Stomach (tissue), 9 donors: ENCODE measurements around the gene PLCL2. TPM values are rescaled to one million over a fixed set of nuclear protein-coding genes. Genes with fewer than 3 reads are reported as not detected.

Experiments used
- DNase-seq, 2 donors: peaks; one replicate each; pipeline versions ENCODE4 v3.0.0 to v3.0.0-alpha.2; 2013 to 2019
- H3K27ac ChIP-seq, 5 donors: fragments of 200-600 bp in 4 of 5; sonication (generic) in 4 of 5; one replicate each; pipeline ENCODE4 v1.5.1; 2013 to 2019; ENCODE audit warnings: mild to moderate bottlenecking in 1 of 5, moderate library complexity in 1 of 5
- H3K27me3 ChIP-seq, 3 donors: fragments of 200-600 bp; sonication (generic); one replicate each; pipeline ENCODE4 v1.5.1; 2017 to 2019; ENCODE audit warnings: mixed run types in 1 of 3
- H3K36me3 ChIP-seq, 4 donors: fragments of 200-600 bp; sonication (generic); 1 replicate in 3 of 4; 2 replicates in 1 of 4; pipeline ENCODE4 v1.5.1; 2016 to 2019
- H3K4me1 ChIP-seq, 4 donors: fragments of 200-600 bp; sonication (generic); one replicate each; pipeline ENCODE4 v1.5.1; 2016 to 2019
- H3K4me3 ChIP-seq, 4 donors: fragments of 200-600 bp; sonication (generic) in 3 of 4; one replicate each; pipeline ENCODE4 v1.5.1; 2016 to 2019; ENCODE audit warnings: mild to moderate bottlenecking in 1 of 4
- H3K9me3 ChIP-seq, 4 donors: fragments of 200-600 bp; sonication (generic); one replicate each; pipeline ENCODE4 v1.5.1; 2016 to 2019
- CTCF ChIP-seq, 7 experiments: fragments of 450-650 bp in 4 of 7; fragments of 200-600 bp in 3 of 7; sonication (generic) in 3 of 7; IDR thresholded peaks; one replicate each; pipeline ENCODE4 v1.5.1; 2016 to 2019; ENCODE audit warnings: antibody characterized with exemption in 7 of 7, control low read depth in 2 of 7, mild to moderate bottlenecking in 1 of 7
- EP300 ChIP-seq: sonication (generic); formaldehyde crosslinking; IDR thresholded peaks from one replicate; pipeline ENCODE4 v1.6.1; 2017; ENCODE audit warnings: antibody characterized with exemption
- POLR2A ChIP-seq, 4 donors: fragments of 450-650 bp; IDR thresholded peaks; one replicate each; pipeline ENCODE4 v1.6.1; 2016; ENCODE audit warnings: antibody characterized with exemption in 4 of 4, control low read depth in 2 of 4, mild to moderate bottlenecking in 1 of 4, moderate library complexity in 1 of 4
- POLR2AphosphoS5 ChIP-seq, 3 donors: sonication (generic); formaldehyde crosslinking; IDR thresholded peaks; one replicate each; pipeline ENCODE4 v1.6.1; 2016; ENCODE audit warnings: antibody characterized with exemption in 3 of 3
- WGBS, 5 donors: extraction: QIAGEN DNeasy Blood & Tissue Kit in 3 of 5; methylation state at CpG; one replicate each; pipeline versions ENCODE4 v1.1.5 to v1.1.7; 2013 to 2018; 5-methylcytosine and 5-hydroxymethylcytosine counted together
- intact Hi-C: fragments of 100-400 bp; cut with DNase I; formaldehyde crosslinking; loops from one replicate; pipeline ENCODE4 v1.15.1; 2023; ENCODE audit warnings: low total_unique reads
- polyA plus RNA-seq, 3 donors: library from polyadenylated mRNA; stranded (reverse); fragments of 200-250 nt; gene quantifications; one replicate each; pipeline ENCODE4 v1.2.3, GENCODE V29; 2013
- total RNA-seq, 5 donors: library from RNA; depleted of rRNA; stranded (reverse); fragments of >200 nt; gene quantifications; one replicate each; pipeline versions ENCODE4 v1.1.0 to v1.2.3, GENCODE V29; 2014 to 2016
- donor health status: healthy with polysubstance abuse.
- donor health status: Bipolar disorder and iron deficiency.
- donor health status: healthy.

The PLCL2 gene
- total and polyA plus RNA-seq, 8 donors = 1.0 to 34.9 (median 5.7) TPM

- H3K36me3 ChIP-seq = no peaks in the 10 kb centered on the region
- 21 to 38% (median 30%) methylated on average over 3 of the region's 3 CpGs for WGBS, 5 donors
- intact Hi-C loops = loop anchor here (10.0 kb wide), 1 partner anchor 146 kb away; no protein-coding TSS in a partner anchor
- TF ChIP-seq EP300 (no peak), POLR2A (IDR thresholded peaks at IDR 0.05) (no peak), POLR2AphosphoS5 (IDR thresholded peaks at IDR 0.05) (no peak), CTCF (IDR thresholded peaks at IDR 0.05) (no peak)
- H3K27me3 ChIP-seq = no peaks in the 10 kb centered on the region
- peak overlapping the region in 2 of 5 donors; percentile 7 to 43 for H3K27ac ChIP-seq
- H3K4me1 ChIP-seq = peaks cover 10 to 79% (median 47%) of the 10 kb centered on the region in 4 donors
- no peak for DNase-seq
- H3K4me3 ChIP-seq = peak overlapping the region in 1 of 4 donors; percentile 24
- H3K9me3 ChIP-seq = no peaks in the 10 kb centered on the region
These were observed 3.6 kb downstream of the PLCL2 start for GRCh38 chr3:16888356-16888755.

GRCh38 chr3:16888785-16889607 is 4.2 kb downstream of the PLCL2 start:
- no peaks in the 10 kb centered on the region for H3K27me3 ChIP-seq
- DNase-seq = no peak
- H3K4me1 ChIP-seq = peaks cover 10 to 72% (median 43%) of the 10 kb centered on the region in 4 donors
- 40 to 60% (median 50%) methylated on average over 9 of the region's 9 CpGs for WGBS, 5 donors
- H3K36me3 ChIP-seq = no peaks in the 10 kb centered on the region
- intact Hi-C loops = loop anchor here (10.0 kb wide), 1 partner anchor 146 kb away; no protein-coding TSS in a partner anchor
- H3K4me3 ChIP-seq = peak overlapping the region in 1 of 4 donors; percentile 24
- TF ChIP-seq POLR2A (IDR thresholded peaks at IDR 0.05) = no peak
- no peak for TF ChIP-seq EP300
- no peak for TF ChIP-seq CTCF (IDR thresholded peaks at IDR 0.05)
- no peak for TF ChIP-seq POLR2AphosphoS5 (IDR thresholded peaks at IDR 0.05)
- peak overlapping the region in 1 of 5 donors; percentile 43 for H3K27ac ChIP-seq
- H3K9me3 ChIP-seq = no peaks in the 10 kb centered on the region

- Histone ChIP-seq H3K27ac (no peak overlapping the region), H3K36me3 (no peaks in the 10 kb centered on the region), H3K27me3 (no peaks in the 10 kb centered on the region), H3K4me1 (peaks cover 10 to 66% (median 39%) of the 10 kb centered on the region in 4 donors), H3K9me3 (no peaks in the 10 kb centered on the region), H3K4me3 (no peak overlapping the region)
- DNase-seq = no peak
- 50 to 71% (median 55%) methylated on average over 5 of the region's 5 CpGs for WGBS, 5 donors
- TF ChIP-seq EP300 = no peak
- no peak for TF ChIP-seq CTCF (IDR thresholded peaks at IDR 0.05)
- TF ChIP-seq POLR2AphosphoS5 (IDR thresholded peaks at IDR 0.05) = no peak
- no peak for TF ChIP-seq POLR2A (IDR thresholded peaks at IDR 0.05)
- intact Hi-C loops = no loop called here
These were observed 6.0 kb downstream of the PLCL2 start for GRCh38 chr3:16890597-16891333.

GRCh38 chr3:16893618-16894200 is 9.0 kb downstream of the PLCL2 start:
- DNase-seq = no peak
- H3K36me3 ChIP-seq = no peaks in the 10 kb centered on the region
- no peaks in the 10 kb centered on the region for H3K9me3 ChIP-seq
- no peak overlapping the region for H3K27ac ChIP-seq
- no peak overlapping the region for H3K4me3 ChIP-seq
- no peak for TF ChIP-seq POLR2A (IDR thresholded peaks at IDR 0.05)
- no peak for TF ChIP-seq POLR2AphosphoS5 (IDR thresholded peaks at IDR 0.05)
- no peak for TF ChIP-seq EP300
- no peak for TF ChIP-seq CTCF (IDR thresholded peaks at IDR 0.05)
- intact Hi-C loops = no loop called here
- H3K27me3 ChIP-seq = no peaks in the 10 kb centered on the region
- peaks cover 19 to 66% (median 45%) of the 10 kb centered on the region in 4 donors for H3K4me1 ChIP-seq
- 83 to 97% (median 92%) methylated on average over 1 of the region's 1 CpG for WGBS, 5 donors
